HG03064 (cell line): ENCODE measurements around the gene ASMTL.

Experiments used
- ATAC-seq: cut with Tn5 transposase; IDR thresholded peaks from one replicate; pipeline ENCODE4 v1.9.1; 2021; ENCODE audit warnings: low read depth; ENCODE audit not compliant: unreplicated experiment

ASMTL gene

DNA sequence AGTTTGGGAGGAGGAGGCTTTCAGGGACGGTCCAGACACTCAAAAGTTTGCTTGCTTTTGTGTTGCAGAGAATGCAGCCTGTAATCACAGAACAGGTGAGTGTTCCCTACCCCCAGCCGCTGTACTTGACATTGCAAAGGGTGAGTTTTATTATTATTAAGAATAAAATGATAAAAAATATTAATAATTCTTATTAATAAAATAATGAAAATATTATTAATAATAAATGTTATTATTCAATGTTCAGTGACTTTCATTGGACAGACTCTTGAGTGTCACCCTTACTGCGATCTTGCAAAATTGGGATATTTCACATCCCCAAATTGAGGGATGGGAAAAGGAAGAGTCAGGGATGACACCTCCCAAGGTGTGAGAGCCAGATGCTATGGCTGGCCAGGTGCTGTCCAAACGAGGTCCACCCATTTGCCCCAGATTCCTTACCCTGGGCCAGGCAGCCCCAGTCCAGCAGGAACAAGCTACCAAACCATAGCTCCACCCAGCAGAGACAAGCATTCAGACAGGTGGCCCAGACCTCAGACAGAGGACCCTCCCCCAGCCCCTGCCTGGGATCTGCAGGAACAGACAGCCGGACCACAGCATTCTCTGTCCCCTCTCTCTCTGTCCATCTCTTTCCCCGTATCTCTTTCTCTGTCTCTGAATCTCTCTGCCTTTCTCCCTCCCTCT lies 93.8 kb downstream of the ASMTL start:
- ATAC-seq = no peak

DNA sequence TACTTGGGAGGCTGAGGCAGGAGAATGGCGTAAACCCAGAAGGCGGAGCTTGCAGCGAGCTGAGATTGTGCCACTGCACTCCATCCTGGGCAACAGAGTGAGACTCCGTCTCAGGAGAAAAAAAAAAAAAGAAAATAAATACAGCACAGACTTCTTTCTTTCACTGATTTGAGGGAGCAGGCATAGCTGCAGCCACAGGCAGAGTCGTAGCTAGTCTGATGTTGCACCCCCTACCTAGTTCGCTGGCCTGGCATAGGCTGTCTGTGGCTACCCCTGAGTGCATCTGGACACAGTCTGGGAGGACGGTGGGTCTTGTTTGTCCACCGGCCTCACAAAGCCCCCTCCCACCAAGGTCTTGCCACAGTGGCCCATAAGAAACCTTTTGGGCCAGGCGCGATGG lies 94.7 kb downstream of the ASMTL start:
- ATAC-seq = no peak

DNA sequence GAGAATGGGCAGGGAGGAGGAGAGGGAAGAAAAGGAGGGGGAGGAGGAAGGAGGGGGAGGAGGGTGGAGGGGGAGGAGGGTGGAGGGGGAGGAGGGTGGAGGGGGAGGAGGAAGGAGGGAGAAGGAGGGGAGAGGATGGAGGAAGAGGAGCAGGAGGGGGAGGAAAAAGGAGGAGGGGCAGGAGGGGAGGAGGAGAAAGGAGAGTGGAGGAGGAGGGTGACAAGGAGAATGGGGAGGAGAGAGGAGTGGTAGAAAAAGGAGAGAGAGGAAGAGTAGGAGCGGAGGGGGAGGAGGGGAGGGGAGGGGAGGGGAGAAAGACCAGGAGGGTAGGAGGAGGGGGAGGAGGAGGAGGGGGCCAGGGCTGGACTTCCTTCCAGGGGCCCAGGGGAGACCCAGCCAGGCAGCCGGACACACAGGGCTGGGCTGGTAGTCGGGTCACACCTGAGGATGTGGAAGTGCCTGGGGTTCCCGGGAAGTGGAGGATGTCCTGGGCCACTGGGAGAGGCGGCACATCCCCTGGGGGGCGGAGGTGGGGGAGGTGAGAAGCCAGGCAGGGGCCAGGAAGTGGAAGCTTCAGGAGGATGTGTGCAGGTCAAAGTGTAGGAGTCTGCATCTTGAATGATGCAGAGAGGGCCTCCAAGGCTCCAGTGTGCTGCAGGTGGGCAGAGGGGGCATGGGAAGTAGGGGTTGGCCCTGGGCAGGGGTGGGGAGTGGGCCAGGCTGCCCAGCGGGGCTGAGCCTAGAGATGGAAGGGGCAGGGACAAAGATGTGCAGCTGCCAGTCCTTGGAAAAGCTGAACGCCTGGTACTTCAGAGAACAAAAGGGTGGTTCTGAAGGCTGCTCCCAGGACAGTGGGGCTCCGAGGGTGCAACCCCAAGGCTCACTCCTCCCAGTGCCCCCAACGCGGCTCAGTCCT lies 97.3 kb downstream of the ASMTL start:
- ATAC-seq = no peak

DNA sequence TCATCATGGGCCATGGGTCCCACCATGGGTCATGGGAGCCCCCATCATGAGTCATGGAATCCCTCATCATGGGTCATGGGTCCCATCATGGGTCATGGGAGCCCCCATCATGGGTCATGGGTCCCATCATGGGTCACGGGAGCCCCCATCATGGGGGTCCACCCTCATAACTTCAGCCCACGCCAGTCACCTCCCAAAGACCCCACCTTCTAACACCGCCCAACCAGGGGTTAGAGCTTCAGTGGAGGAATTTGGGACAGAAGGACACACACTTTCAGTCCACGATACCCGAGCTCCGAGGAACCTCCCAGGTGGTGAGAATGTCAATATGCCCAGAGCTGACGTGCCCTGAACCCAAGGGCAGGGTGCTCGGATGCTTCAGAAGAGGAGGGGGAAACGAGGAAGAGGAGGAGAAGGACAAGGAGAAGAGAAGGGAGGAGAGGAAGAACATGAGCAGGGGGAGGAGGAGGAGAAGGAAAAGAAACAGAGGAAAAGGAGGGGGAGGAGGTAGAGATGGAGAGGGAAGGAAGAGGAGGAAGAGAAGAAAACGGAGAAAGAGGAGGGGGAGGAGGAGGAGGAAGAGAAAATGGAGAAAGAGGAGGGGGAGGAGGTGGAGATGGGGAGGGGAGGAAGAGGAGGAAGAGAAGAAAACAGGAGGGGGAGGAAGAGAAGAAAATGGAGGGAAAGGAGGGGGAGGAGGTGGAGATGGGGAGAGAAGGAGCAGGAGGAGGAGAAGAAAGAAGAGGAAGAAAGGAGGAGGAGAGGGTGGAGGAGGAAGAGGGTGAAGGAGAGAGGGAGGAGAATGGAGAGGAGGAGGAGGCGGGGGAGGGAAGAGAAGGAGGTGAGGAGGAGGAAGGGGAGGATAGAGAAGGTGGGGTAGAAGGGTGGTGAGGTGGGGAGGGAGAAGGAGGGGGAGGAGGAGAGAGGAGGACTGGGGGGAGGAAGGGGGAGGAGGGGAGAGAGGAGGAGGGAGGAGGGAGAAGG lies 98.4 kb downstream of the ASMTL start:
- no peak for ATAC-seq
